ENCODE measurements around the gene GOLGA8B.

DNA sequence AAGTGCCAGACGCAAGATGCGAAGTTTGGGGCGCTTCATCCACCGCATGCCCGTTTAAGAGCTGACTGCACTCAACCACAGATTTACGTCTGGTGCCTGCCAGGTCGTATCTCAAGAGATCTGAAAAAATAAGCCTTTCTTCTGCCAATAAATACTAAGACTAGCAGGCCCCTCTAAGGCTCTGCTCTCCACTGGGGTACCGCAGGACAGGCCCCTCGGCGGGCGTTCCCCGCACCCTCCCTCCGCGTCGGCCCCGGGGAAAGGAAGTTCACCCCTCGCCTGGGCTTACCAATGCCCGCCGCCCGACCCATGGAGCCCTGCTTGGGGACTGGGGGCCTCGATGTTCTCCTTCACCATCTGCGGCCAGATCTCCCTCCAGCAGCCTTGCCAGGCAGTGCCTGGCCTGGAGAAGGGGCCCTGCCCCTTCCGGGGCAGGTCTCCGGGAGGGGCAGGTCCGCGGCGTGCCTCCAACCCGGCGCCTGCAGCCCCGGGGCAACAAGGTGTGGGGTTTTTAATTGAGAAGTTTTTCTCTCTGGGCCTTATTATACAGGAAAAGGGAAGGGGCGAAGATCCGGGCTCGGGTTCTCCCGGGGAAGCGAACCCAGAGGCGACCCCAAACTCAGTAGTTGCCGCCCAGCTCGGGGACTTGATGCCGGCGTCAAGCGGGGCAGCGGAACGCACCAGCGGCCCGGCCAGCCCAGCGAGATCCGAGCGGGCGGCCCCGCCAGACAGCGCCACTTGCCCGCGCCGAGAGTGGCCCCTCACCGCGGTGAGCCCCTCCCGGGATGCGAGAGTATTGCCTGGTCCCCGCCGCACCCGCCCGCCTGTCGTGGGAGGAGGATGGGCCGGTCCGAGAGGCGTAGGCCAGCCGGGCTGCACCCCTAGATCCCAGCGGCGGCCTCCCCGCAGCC lies 735 bp downstream of the GOLGA8B start:
- TF ChIP-seq EZH2 (IDR thresholded peaks at IDR 0.05; ENCODE audit: low read depth, low read length, severe bottlenecking) (peak; percentile 1), CBX8 (IDR thresholded peaks at IDR 0.05; ENCODE audit: borderline replicate concordance, low read depth, low read length) (no peak), CHD1 (IDR thresholded peaks at IDR 0.05; ENCODE audit: low read depth, low read length) (no peak), MAFK (IDR thresholded peaks at IDR 0.05; ENCODE audit: low read depth, low read length) (no peak), RAD21 (IDR thresholded peaks at IDR 0.05 in 1 of 2, conservative IDR thresholded peaks at IDR 0.05 in 1 of 2; ENCODE audit: low read depth in 2 of 2, low read length in 2 of 2) (no peak)
